Loucy (cell line): ENCODE results near the gene LUC7L.
"Not testable (repeated sequence)": the region's sequence is repeated elsewhere in the genome, so short reads cannot be mapped to it uniquely, and the experiment has no call there.

ENCODE experiments used
- CTCF ChIP-seq: fragments of 200-600 bp; sonication (generic); conservative IDR thresholded peaks from 2 replicates; pipeline ENCODE4 v1.5.1; 2014; ENCODE audit warnings: mild to moderate bottlenecking, antibody characterized with exemption, low read length
- EZH2phosphoT487 ChIP-seq: fragments of 200-600 bp; IDR thresholded peaks from 2 replicates; pipeline ENCODE4 v1.6.1; 2018; ENCODE audit warnings: antibody characterized with exemption, mild to moderate bottlenecking, moderate library complexity, borderline replicate concordance

- TF ChIP-seq CTCF, EZH2phosphoT487: not testable (repeated sequence)
Measured at GRCh38 chr16:160242-160641, 69.0 kb downstream of the LUC7L start.
